HG02571 (cell line): Measurements from ENCODE around the gene CALD1.

ENCODE experiments used
- ATAC-seq: cut with Tn5 transposase; IDR thresholded peaks from one replicate; pipeline ENCODE4 v1.9.1; 2021; ENCODE audit warnings: mild to moderate bottlenecking, moderate library complexity; ENCODE audit not compliant: unreplicated experiment

The CALD1 gene

DNA sequence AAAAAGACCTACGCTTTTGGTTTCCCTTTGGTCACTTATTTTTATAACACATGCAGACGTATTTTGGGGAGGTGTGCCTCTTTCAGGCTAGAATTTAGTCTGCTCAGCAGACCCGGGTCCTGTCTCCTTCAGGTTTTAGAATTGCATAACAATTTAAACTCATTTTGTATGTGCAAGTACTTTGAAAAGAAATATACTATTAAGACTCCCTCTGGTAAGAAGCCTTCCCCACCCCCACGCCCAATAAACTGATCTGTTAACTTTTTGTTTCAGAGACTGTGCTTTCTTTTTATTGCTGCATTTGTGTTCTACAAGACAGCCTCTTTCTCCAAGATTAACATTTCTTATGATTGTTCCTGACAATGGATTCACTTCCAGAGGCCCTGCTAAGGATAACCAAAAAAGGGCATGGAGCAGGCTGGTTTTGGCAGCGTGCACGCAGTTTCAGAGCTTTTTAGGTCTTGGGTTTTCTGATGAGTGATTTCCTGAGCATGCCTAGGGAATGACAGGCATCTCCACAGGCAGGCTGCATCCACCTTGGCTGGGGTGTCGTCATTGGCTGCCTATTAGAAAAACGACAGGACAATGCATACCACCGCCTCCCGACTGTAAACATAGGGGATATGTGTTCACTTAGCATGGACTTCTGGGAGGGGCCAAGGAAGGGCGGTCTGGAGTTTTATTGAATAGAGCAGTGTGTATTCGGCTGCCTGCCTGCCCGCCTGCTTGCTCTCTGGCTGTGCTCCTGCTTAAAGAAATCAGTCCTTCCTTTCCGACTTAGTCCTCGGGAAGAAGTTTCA lies at the start of gene CALD1:
CALD1 (plus strand) TSS at position 694 of the 800 bp plus-strand sequence. CDS start 88,100 bp downstream, outside the sequence.
- no peak for ATAC-seq

- ATAC-seq = no peak
Observed at GRCh38 chr7:134729895-134730294, 49.5 kb upstream of the CALD1 start.

DNA sequence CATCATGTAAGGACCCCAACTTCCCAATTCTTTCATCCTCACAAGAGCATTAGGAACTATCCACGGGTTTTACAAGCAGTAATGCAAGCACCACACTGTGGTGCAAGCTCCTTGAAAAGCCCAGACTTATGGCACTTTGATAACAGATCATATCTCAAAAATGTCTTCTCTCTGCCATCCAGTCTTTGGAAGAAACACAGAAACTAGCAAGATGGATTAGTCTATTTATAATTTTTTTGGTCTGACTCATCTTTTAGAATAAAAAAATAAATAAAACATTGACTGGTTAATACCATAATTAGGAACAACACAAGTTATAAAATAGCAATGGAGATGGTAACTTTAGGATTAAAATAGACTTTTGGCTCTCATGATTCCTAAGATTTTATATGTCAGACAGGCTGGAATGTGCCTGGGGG lies 49.0 kb upstream of the CALD1 start:
- no peak for ATAC-seq

- ATAC-seq = no peak
Observed at GRCh38 chr7:134731616-134732015, 47.8 kb upstream of the CALD1 start.

GRCh38 chr7:134732728-134733127 lies 46.7 kb upstream of the CALD1 start:
- ATAC-seq = no peak

GRCh38 chr7:134736381-134736780 lies 43.1 kb upstream of the CALD1 start:
- no peak for ATAC-seq

DNA sequence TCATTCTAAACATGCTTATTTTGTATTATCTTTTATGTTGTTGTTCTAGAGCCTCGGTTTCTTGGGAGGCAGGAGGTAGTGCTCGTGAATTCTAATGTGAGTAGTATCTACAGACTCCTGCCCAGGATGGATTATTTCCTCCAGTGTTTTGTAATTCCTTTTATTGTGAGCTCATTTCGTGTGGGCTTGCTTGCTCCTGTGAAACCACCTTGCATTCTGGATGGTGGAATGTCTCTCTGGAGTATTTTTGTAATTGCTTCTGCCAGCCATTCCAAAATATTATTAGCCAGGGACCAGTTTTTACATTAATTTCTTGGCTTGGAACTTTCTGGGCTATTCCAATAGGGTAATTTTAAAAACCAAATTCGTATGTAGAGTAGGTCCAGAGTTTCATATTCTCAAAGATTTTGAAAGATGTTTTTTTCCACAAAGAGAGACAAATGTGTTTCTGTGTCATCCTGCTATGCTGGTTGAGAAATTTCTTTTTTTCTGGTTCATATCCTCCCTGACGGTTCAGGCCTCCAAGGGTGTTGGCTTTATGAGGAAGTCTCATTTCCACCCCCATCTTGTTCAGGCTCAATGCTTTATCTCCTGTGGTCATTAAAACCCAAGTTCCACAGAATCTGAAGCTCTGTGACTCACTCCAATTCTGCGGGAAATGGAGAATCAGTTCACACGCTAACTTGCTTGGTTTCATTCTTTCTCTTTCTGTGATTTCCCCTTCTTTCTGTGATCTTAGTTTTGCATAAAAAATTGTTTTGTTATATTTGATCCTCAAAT lies 41.7 kb upstream of the CALD1 start:
- no peak for ATAC-seq

DNA sequence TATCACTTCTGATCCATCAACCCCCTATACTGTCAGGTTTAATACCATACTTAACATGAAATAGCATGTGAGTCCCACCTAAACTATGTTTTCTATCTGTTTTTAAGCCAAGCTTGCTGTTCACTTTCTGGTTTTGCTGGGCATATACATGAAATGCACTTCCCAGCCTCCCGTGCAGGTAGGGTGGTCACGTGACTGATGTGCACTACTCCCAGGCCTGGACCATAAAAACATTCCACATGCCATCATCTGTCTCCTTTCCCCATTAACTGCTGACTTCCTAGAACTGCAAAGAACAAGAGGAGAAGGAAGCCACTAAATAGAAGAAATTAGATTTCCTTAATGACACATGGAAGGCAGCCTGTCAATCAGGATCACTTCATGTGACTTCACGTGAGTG lies 40.1 kb upstream of the CALD1 start:
- ATAC-seq = no peak

GRCh38 chr7:134740376-134740775 lies 39.1 kb upstream of the CALD1 start:
- ATAC-seq = no peak

DNA sequence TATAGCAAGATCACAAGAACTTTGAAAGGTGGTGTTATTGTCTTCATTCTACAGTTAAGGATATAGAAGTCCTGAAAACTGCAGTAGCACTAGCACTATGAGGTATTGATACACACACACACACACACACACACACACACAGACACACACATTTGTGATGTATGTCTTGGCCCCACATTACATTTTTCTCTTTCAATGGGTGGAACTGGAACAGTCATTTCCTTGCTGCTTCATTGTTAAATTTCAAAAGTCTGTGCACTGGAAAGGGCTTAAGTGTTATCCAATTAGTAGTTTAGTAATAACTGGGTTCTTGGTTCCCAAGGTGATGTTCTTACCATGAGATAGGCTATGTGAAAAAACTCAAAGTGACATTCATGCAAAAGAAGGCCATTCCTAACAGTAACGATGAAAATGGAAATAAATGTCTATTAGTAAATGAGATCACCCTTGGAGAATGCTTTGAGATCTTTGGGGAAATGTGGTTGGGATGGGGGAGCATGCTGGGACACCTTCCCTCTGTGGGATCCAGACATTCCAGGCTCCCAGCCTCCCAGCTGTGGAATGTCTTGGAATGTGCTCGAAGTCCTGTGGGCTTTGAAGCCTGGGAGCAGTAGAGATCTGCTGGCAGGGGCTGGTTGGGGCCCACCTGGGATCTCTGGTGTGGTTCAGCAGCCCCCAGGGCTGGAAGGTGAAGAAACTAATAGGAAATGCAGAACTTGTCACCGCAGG lies 37.4 kb upstream of the CALD1 start:
- ATAC-seq = no peak

- no peak for ATAC-seq
Observed at GRCh38 chr7:134742688-134743350, 36.6 kb upstream of the CALD1 start.

DNA sequence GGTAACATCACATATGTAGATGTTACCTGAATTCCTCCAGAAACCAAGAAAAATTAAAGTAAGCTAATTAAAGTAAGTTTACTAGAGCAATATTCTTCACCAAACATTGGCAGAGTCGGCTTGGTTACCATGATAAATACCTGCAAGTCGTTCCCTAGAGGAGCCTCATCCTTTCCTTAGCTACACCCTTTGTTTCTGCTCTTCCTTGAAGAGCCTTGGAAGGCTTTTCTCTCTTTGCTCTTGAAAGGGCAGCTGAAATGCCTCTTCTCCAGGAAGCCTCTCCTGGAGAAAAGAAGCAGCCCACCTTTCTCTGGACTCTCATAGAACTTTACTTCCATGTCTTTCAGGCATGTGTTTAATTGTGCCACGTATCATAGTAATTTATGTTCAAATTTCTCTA lies 34.9 kb upstream of the CALD1 start:
- ATAC-seq = no peak

- ATAC-seq = no peak
Observed at GRCh38 chr7:134747326-134747725, 32.1 kb upstream of the CALD1 start.

DNA sequence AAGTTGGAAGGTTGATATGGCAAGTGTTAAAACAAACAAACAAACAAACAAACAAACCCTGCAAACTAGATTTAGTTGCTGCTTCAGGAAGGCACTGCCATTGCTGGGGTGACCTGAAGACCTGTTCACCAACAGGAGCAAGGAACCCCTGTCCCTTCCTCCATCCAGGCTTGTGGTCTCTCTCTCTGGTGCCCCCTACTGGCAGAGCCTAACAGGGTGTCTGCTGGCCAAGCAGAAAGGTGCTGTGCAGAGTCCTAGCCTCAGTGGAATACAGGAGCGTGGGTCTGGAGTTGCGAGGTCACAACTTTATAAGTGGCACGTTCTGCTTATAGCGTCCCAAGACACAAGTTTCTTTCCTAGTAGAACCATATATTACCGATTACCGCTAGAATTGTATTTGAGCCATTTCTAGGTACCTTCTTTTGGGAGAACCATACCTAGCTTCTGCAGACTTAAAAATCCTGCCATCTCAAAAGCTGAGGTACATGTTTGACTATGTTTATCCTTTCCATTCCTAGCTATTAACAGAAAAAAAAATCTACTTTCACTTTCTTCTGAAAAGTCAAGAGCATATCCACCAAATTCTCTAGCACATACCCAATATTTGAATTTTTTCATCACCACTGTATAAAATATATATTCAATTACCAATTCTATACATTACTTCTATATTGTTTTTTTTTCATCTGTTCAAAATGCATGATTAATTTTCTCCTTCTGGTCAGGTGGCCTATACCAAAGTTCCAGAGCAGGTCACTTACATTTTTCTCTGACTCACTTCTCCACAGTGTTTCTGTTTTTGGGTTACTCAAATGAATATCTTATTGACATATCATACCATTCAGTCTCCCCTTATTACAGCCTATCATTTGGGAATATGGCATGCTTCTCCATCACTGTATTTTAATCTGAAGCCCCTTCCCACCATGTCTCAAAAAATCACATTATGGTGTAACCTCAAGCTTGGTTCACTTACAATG lies 29.1 kb upstream of the CALD1 start:
- no peak for ATAC-seq

GRCh38 chr7:134752006-134752760 lies 27.3 kb upstream of the CALD1 start:
- no peak for ATAC-seq

GRCh38 chr7:134755422-134756022 lies 23.9 kb upstream of the CALD1 start:
- no peak for ATAC-seq

DNA sequence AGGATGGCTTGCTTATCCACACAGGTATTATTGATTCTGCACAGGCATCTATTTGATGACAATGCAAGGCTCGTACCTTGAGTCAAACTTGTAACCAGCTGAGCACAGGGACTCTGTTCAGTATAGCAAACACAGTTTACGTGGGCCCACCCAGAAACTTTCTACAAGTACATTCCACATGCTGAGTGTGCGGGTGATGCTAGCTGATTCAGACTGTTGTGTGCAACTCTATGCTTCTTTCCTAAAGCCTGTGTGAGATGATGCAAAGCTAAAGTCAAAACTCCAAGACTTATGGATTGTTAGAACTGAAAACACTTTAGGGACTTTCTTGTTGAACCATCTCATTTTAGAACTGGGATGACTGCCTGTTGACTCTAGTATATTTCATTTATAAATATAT lies 21.5 kb upstream of the CALD1 start:
- no peak for ATAC-seq

DNA sequence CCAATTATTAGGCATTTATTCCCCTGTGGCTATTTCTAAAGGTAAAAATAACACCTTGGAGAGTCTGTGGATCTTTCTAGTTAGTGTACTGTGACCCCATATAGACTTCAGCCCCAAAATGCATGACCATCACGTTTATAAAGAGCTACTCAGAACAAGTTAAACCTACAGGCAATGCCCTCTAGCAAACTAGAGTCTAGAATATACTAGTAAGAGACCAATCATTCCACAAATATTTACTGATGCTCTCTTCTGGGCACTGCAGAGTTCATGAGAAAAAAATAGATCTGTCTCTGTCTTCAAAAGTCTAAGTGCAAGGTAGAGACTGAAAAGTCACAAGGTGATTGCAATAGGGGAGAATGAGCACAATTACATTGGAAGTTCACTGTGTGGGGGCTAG lies 20.5 kb upstream of the CALD1 start:
- ATAC-seq = no peak

GRCh38 chr7:134761266-134761665 lies 18.2 kb upstream of the CALD1 start:
- no peak for ATAC-seq
